LNCAP (cell line): ENCODE data around the gene CDS2.

Experiments used
- TF ChIP-seq, protein P1 (sequence below): fragments of 450-650 bp; IDR thresholded peaks from 2 replicates; pipeline ENCODE4 v1.5.1; 2017; ENCODE audit warnings: mild to moderate bottlenecking

Gene CDS2

GRCh38 chr20:5148581-5148980, 21.8 kb downstream of the CDS2 start:
- TF ChIP-seq, protein P1, sequence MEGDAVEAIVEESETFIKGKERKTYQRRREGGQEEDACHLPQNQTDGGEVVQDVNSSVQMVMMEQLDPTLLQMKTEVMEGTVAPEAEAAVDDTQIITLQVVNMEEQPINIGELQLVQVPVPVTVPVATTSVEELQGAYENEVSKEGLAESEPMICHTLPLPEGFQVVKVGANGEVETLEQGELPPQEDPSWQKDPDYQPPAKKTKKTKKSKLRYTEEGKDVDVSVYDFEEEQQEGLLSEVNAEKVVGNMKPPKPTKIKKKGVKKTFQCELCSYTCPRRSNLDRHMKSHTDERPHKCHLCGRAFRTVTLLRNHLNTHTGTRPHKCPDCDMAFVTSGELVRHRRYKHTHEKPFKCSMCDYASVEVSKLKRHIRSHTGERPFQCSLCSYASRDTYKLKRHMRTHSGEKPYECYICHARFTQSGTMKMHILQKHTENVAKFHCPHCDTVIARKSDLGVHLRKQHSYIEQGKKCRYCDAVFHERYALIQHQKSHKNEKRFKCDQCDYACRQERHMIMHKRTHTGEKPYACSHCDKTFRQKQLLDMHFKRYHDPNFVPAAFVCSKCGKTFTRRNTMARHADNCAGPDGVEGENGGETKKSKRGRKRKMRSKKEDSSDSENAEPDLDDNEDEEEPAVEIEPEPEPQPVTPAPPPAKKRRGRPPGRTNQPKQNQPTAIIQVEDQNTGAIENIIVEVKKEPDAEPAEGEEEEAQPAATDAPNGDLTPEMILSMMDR = no peak

- TF ChIP-seq, protein P1 = no peak
Measured at GRCh38 chr20:5149892-5150225, 23.1 kb downstream of the CDS2 start.

DNA sequence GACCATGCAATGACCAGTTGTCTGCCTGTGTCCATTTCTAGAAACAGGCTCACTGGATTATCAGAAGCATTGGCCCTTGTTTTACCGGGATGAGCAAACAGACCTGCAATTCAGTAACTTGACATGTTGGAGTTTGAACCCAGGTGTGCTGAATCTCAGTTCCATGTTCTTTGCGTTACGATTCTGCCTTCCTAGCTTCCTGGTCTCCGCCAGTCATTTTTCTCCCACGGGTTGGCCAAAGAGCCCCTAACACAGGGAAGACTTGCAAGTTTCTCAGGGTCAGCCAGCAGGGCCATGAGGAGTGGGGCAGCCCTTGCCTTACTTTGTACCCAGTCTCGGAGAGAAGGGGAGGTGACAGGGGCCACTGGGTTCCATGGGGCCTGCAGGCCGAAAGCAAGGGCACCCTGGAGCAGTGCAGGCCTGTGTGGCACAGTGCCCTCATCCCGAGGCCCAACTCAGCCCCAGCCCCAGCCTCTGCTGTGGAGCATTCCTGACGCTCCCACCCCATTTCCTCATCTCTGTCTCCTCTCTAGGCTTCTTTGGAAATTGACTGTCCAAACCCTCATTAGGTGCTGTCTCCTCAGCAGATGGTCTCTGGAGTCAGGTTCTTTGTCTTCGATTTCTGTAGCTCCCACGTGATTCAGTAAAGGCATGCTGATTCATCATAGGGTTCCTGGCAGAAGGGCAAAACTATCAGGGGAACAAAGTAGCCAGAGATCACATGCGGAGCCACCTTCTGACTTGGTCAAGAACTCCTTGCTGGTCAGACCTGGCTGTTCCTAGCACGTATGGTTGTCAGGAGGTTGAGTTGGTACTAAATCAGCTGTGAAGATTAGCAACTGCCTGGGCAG, 23.6 kb downstream of the CDS2 start:
- TF ChIP-seq, protein P1 = no peak

GRCh38 chr20:5153152-5153467, 26.3 kb downstream of the CDS2 start:
- TF ChIP-seq, protein P1 = no peak

DNA sequence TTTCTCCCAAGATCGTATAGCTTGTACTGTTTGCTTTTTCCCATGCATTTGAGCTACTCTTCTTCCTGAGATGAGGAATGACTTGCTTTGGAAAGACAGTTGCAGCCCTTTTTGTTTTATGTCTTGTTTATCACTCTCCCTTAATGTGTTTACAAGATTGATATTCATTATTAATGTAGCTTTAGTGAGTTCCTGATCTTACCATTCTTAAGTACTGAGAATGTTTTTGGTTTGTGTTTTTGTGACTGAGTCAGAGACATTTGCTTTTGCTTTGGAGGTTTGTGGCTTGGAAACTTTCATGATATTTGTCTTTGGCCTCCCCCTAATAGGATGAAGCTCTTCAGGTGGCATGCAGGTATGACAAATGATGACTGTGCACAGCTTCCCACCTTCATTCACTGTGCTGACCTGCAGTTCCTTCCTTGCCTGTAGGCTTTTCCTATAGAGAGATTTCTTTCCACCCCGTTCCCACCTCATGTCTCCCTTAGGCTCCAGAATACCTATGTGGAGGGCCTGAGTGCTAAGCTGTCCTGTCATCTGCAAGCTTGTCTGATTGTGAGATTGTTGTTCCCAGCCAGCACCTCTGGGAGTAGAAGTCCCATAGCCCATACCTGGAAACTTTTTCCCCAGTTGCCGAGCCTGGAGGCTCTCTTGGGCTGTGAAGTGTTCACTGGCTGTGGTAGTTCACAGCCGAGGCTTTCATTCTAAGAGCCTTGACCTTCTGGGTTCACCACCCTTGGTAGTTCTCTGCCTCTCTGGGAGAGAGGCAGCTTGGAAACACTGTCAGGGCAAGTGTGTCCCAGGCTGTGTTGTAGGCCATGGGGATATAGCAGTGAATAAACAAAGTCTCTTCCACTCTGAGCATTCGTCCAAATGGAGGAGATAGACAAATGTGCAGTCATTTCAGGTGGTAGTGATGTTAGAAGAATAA, 27.1 kb downstream of the CDS2 start:
- TF ChIP-seq, protein P1 = no peak

DNA sequence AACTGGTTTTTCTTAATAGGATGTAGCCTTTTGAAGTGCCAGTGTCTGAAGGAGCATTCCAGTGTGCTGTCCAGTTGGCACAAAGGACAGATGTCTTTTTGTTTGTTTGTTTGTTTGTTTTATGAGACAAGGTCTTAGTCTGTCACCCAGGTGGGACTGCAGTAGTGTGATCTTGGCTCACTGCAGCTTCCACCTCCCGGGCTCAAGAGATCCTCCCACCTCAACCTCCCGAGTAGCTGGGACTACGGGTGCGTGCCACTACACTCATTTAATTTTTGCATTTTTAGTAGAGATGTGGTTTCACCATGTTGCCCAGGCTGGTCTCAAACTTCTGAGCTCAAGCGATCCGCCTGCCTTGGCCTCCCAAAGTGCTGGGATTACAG, 27.7 kb downstream of the CDS2 start:
- TF ChIP-seq, protein P1 = no peak

GRCh38 chr20:5155404-5155803, 28.6 kb downstream of the CDS2 start:
- TF ChIP-seq, protein P1 = no peak
